ENCODE results near the gene SDK2.

Gene SDK2

DNA sequence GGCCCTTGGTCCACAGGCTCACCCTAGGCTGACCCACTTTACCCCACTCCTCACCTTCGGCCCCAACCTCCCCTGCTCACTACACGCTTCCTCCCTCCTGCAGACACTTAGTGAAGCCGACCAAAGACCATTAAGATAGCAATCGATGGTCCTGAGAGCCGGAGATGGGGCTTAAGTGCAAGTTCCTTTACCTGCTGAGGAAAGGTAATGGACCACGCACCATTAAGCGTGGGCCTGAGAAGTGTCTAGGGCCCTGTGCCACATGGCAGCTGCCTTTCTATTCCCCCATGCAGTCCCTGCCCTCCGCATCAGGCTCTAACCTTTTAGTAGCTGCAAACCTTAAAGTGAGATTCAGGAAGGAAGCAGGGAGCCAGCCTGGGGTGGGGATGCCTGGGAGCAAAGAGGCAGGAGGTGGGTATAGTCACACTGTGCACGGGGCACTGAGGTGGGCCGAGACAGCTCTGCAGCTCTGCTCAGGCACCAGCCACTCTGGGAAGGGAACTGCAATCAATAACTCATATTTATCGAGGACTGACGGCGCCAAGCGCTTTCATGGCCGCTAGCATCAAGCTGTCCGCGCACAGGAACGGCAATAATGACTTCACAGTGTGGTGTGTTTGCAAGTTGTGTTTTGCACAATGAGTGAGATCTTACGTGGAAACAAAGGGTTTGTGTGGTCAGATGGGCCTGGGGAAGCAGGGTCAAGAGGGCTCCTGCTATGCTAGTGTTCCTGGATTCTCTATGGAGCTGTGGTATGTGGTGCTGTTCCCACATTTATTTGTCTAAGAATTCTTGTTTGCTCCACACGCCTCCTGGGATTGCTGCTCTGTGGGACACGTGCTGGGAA is 247.6 kb downstream of the SDK2 start:
- H3F3A ChIP-seq (ENCODE audit: control insufficient read depth, insufficient read depth) = no peaks in the 10 kb centered on the region
- H3K27ac ChIP-seq (ENCODE audit: low read depth, low read length) = no peak overlapping the region
- no peaks in the 10 kb centered on the region for H3K9me2 ChIP-seq (replicated peaks; ENCODE audit: control insufficient read depth, low read length)
- no peaks in the 10 kb centered on the region for H3K9me3 ChIP-seq (ENCODE audit: control insufficient read depth, insufficient read depth, low read length)
- no peak overlapping the region for H3K4me2 ChIP-seq (ENCODE audit: low read length)
- H3K36me3 ChIP-seq (ENCODE audit: control insufficient read depth, low read length) = no peaks in the 10 kb centered on the region
- H3K4me1 ChIP-seq (ENCODE audit: control insufficient read depth, low read length) = no peaks in the 10 kb centered on the region; the same call in 1 of the 2 replicates
- H3K27me3 ChIP-seq (ENCODE audit: control insufficient read depth, low read length) = no peaks in the 10 kb centered on the region
- H3K4me3 ChIP-seq (ENCODE audit: low read length) = no peak overlapping the region
- H3K79me2 ChIP-seq (ENCODE audit: control insufficient read depth, low read length) = no peaks in the 10 kb centered on the region
- H4K20me1 ChIP-seq (ENCODE audit: control insufficient read depth, insufficient read depth, low read depth, low read length) = no peaks in the 10 kb centered on the region
- TF ChIP-seq CTCF (IDR thresholded peaks at IDR 0.05; ENCODE audit: low read depth, low read length, poor library complexity, severe bottlenecking) (no peak), EZH2phosphoT487 (IDR thresholded peaks at IDR 0.05; ENCODE audit: borderline replicate concordance, low read length) (no peak)

- TF ChIP-seq EZH2phosphoT487 (IDR thresholded peaks at IDR 0.05; ENCODE audit: borderline replicate concordance, low read length) = no peak
- TF ChIP-seq CTCF (IDR thresholded peaks at IDR 0.05; ENCODE audit: low read depth, low read length, poor library complexity, severe bottlenecking) = no peak
- H4K20me1 ChIP-seq (ENCODE audit: control insufficient read depth, insufficient read depth, low read depth, low read length) = no peaks in the 10 kb centered on the region
- no peaks in the 10 kb centered on the region for H3K4me1 ChIP-seq (ENCODE audit: control insufficient read depth, low read length)
- H3K36me3 ChIP-seq (ENCODE audit: control insufficient read depth, low read length) = no peaks in the 10 kb centered on the region
- no peaks in the 10 kb centered on the region for H3K9me3 ChIP-seq (ENCODE audit: control insufficient read depth, insufficient read depth, low read length)
- H3K9me2 ChIP-seq (replicated peaks; ENCODE audit: control insufficient read depth, low read length) = no peaks in the 10 kb centered on the region
- H3K79me2 ChIP-seq (ENCODE audit: control insufficient read depth, low read length) = no peaks in the 10 kb centered on the region
- H3F3A ChIP-seq (ENCODE audit: control insufficient read depth, insufficient read depth) = no peaks in the 10 kb centered on the region
- no peak overlapping the region for H3K4me3 ChIP-seq (ENCODE audit: low read length)
- H3K27ac ChIP-seq (ENCODE audit: low read depth, low read length) = no peak overlapping the region
- H3K27me3 ChIP-seq (ENCODE audit: control insufficient read depth, low read length) = no peaks in the 10 kb centered on the region
- H3K4me2 ChIP-seq (ENCODE audit: low read length) = no peak overlapping the region
Measured at GRCh38 chr17:73394512-73395450, 249.5 kb downstream of the SDK2 start.

DNA sequence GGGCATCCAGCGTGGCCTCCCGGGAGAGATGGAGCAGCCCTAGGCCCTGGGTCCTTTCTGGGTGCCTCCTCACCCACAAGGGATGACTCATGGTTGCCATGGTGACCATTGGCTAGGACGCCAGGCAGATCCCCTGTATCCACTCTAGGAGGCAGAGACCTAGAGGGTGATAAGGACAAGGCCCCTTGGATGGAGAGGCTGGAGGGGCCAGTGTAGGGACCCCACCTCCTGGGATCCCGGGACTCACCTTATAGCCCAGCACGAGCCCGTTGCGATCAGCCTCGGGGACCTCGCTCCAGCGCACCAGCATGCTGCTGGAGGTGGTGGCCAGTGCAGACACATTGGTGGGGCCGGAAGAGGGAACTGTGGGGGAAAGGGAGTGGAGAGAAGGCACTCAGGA is 250.3 kb downstream of the SDK2 start:
- H3K9me2 ChIP-seq (replicated peaks; ENCODE audit: control insufficient read depth, low read length) = no peaks in the 10 kb centered on the region
- no peak for TF ChIP-seq CTCF (IDR thresholded peaks at IDR 0.05; ENCODE audit: low read depth, low read length, poor library complexity, severe bottlenecking)
- no peak for TF ChIP-seq EZH2phosphoT487 (IDR thresholded peaks at IDR 0.05; ENCODE audit: borderline replicate concordance, low read length)
- no peak overlapping the region for H3K4me3 ChIP-seq (ENCODE audit: low read length)
- H3K27ac ChIP-seq (ENCODE audit: low read depth, low read length) = no peak overlapping the region
- H3F3A ChIP-seq (ENCODE audit: control insufficient read depth, insufficient read depth) = no peaks in the 10 kb centered on the region
- H3K27me3 ChIP-seq (ENCODE audit: control insufficient read depth, low read length) = no peaks in the 10 kb centered on the region
- H3K9me3 ChIP-seq (ENCODE audit: control insufficient read depth, insufficient read depth, low read length) = no peaks in the 10 kb centered on the region
- H4K20me1 ChIP-seq (ENCODE audit: control insufficient read depth, insufficient read depth, low read depth, low read length) = no peaks in the 10 kb centered on the region
- H3K4me2 ChIP-seq (ENCODE audit: low read length) = no peak overlapping the region
- H3K79me2 ChIP-seq (ENCODE audit: control insufficient read depth, low read length) = no peaks in the 10 kb centered on the region
- no peaks in the 10 kb centered on the region for H3K4me1 ChIP-seq (ENCODE audit: control insufficient read depth, low read length)
- no peaks in the 10 kb centered on the region for H3K36me3 ChIP-seq (ENCODE audit: control insufficient read depth, low read length)

Data from DOHH2 (cell line).